Hepatocyte (in vitro differentiated cells): ENCODE results near the gene CMSS1.

Source experiments
- EZH2 ChIP-seq: fragments of 200-600 bp; sonication (generic); IDR thresholded peaks from 2 replicates; pipeline ENCODE4 v1.6.1; 2016; ENCODE audit warnings: antibody characterized with exemption, mild to moderate bottlenecking, borderline replicate concordance
- EZH2phosphoT487 ChIP-seq: fragments of 200-600 bp; sonication (generic); IDR thresholded peaks from one replicate; pipeline ENCODE4 v1.6.1; 2018; ENCODE audit warnings: antibody characterized with exemption, mild to moderate bottlenecking, low read depth, moderate library complexity; ENCODE audit not compliant: unreplicated experiment, severe bottlenecking
- TF ChIP-seq, protein P1 (sequence below): fragments of 200-600 bp; sonication (generic); IDR thresholded peaks from 2 replicates; pipeline ENCODE4 v1.5.1; 2016; ENCODE audit warnings: antibody characterized with exemption, mild to moderate bottlenecking; ENCODE audit not compliant: poor library complexity

DNA sequence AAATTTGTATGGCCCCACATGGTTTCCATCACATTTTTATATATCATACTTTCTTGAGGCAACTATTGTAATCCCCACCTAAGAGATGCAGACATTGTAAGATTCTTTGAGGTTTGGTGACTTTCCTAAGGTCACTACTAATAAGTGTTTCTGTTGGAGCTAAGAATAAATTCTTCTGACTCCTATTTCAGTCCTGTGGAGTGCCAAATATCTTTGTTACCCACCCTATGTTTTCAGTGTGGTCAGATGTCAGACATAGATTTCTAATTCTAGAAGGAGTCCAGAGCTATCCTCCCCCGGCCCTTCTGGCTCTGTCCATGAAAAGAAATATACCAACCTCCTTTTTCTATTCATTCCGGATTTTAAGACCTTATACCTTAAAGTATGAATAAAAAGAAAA, 342.9 kb downstream of the CMSS1 start:
- TF ChIP-seq, protein P1, sequence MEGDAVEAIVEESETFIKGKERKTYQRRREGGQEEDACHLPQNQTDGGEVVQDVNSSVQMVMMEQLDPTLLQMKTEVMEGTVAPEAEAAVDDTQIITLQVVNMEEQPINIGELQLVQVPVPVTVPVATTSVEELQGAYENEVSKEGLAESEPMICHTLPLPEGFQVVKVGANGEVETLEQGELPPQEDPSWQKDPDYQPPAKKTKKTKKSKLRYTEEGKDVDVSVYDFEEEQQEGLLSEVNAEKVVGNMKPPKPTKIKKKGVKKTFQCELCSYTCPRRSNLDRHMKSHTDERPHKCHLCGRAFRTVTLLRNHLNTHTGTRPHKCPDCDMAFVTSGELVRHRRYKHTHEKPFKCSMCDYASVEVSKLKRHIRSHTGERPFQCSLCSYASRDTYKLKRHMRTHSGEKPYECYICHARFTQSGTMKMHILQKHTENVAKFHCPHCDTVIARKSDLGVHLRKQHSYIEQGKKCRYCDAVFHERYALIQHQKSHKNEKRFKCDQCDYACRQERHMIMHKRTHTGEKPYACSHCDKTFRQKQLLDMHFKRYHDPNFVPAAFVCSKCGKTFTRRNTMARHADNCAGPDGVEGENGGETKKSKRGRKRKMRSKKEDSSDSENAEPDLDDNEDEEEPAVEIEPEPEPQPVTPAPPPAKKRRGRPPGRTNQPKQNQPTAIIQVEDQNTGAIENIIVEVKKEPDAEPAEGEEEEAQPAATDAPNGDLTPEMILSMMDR, result no peak
- no peak for TF ChIP-seq EZH2
- no peak for TF ChIP-seq EZH2phosphoT487
